ENCODE results near the gene VSTM4.

Gene VSTM4

DNA sequence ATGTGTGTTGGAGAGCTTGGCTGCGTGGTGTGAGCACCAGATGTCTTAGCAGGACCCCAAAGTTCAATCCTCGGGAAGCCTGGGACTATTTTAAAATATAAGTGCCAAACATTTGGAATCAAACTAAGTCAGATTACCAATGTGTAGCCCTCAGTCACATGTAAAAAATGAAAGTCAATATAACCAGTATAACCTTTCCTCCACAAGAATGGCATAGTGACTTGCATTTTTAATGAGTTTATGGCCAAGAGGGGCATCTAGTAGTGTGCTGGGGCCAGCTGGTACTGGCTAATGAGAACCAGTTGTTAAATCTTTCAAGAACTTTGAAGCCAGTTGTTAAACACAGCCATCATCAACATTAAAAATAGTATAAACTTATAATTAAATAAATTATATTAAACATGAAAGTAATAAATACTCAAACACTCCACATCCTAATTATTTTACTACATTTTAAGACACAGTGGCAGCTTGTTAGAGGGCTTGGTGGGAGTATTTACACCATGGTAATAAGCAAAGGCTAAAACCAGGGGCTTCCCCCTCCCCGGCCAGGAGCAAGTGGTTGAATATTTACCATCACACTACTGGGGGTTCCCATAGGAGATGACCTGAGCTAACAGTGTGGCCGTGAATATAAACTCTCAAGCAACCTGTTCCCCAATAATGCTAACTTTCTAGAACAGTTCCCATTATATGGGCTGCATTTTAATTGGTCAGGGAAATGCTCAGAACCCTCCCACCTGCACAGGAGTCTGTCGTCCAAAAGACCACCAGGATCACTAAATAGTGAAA is 26.4 kb upstream of the VSTM4 start:
- DNase-seq (ENCODE audit: low read depth in 2 of 2), result no peak

DNA sequence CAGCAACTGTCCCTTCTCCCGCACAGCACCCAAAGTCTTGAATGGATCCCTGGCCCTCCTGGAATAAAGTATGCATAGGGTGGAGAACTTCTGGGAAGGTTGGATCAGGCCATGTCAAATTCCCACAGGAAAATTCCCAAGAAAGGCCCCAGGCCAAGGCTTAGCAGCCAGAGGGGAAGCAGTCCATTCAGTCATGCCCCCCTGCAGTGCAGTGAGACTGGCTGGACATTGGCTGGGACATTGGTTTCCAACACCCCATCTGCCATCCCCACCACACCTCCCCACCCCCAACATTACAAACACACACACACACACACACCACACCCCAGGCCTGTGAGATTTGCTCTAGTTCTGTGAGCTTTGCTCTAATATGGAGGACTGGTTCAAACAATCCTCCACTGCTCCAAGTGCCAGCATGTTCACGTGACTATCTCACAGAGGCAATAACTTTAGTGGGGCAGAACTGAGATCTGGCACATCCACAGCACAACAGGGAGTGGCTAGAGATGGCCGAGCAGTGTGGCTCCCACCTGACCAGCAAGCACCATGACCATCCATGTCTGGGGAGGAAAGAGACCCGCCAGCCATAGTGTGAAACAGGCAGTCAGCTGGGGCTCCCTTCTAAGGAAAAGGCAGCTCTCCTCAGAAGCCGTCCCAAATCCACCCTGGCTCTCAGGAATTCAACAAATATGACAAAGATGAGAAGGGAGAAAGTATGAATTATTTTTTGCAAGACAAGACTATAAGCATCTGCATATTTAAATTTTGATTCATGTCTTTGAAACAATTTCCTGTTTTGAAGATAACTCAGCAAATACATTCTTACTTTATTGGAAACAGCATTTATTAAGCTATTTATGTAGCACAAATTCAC is 25.2 kb upstream of the VSTM4 start:
- DNase-seq (ENCODE audit: low read depth in 2 of 2), result peak in 1 of 2 experiments; percentile 51

DNA sequence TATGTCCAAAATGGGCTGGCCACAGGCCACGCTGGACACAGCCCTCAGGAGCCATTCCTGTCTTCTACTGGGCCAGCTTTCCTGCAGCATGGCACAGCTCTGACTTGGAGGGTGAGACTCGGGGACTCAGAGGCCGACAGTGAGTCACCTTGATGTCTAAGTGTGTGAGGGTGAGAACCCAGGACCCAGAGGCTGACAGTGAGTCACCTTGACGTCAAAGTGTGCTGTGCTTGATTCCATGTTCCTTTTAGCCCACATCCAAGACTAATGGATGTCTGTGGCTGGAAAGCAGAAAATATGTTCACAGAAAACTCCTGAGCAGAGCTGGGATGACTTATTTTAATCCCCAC is 24.5 kb upstream of the VSTM4 start:
- DNase-seq (ENCODE audit: low read depth in 2 of 2), result peak; percentile 75 to 76

DNA sequence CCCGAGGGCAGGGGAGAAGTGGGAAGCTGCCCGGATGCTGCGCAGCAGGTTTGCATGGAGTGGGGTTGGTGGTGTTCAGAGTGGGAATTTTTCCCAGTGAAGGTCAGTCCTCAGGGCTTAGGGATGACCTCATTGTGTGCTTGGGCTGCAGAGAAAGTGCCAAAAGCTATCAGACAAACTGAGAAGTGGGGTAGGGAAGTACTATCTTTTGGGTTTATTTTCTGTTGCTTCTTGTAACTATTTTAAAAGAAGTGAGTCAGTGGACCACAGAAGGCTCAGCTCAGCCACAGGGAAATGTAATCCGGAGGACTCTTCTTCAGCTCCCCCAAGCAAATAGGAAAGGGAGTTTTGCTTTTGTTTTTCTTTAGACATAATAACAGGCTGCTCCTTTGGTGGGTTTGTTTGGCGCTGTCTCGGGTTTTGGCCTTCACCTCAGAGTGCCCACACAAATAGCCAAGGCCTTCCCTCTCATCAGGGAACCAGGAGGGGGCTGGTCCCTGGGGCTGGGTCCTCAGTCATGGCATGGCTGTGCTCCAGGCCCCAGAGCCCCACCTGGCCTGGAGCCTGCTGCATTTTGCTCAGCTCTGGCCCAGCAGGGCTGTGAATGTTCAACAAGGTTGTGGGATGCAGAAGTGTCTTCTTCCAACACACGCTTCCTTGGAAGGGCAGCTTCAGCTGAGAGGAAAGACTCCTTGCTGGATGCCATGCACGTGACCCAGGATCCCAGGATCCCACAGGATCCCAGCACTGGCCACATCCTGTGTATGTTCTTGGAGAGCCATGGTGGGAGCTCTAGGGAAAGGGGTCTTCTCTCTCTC is 23.9 kb upstream of the VSTM4 start:
- DNase-seq (ENCODE audit: low read depth in 2 of 2), result peak in 1 of 2 experiments; percentile 54

DNA sequence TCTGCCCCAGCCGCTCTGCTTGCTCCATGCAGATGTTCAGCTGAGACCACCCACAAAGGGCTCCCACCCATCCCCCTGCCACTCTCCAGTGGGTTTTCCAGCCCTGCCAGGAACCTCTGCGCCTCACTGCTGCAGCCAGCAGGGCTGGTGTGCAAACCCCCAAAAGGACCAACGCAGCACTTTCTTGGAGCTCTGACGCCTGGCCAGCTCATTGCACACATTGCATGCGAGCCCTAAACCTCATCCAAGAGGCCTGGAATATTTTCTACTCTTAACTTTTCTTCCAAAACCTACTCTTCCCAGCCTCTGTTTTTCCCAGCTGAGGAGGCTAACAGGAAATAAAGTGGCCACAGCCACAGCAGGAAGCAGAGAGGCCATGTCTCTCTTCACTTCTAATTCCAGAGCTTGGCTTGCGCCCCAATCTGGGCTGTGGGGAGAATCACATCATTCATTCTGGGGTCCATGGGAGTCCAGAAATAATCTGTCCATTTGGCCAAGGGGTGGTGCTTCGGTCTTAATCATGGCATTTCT is 23.1 kb upstream of the VSTM4 start:
- DNase-seq (ENCODE audit: low read depth in 2 of 2), result peak; percentile 77 to 79

DNA sequence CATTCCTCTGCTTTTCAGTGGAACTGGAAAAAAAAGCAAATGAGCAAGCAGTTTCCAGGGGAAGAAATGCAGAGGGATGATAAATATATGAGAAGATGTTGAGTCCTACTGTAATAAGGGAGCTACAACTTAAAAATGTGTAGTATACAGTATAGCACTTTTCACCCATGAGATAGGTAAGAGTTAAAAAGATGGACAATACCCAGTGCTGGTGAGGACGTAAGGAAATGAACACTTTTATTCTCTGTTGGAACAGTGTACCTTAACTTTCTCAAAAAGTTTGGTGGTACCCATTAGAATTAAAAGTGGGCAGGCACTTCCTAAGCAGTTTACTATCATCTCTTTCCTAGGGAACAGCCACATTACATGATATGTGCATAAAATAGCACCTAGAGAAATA is 21.2 kb upstream of the VSTM4 start:
- no peak for DNase-seq (ENCODE audit: low read depth in 2 of 2)

DNA sequence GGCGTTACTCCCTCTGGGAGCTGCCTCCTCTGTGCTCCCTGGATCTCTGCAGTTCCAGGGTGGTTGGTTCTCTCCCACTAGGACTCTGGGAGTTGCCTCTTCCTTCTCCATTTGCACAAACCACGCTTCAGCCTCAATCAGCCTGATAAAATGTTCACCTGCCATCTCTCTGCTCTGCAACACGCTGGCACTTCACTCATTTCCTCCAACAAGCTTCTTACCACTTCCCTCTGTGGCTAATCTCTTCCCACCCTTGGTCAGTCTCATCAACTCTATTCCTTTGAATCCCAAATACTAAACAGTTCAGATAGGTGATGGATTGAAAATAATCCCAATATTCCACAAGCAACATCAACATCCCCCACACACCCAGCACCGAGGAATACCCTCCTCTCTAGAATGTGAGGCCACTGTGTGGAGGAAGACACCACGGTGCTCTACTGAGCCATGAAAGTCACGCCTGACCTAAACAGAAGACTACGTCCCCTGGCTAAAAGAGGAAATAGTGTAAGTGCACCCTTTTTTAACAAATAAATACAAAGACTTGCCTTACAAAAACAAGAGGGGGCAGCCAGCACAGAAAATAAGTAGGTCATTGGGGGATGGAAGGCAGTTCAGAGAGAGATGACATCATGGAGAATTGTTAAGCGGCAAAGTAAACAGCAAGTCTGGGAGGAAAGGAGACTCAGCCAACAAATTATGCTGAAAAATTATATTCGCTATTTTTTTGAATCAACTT is 20.4 kb upstream of the VSTM4 start:
- no peak for DNase-seq (ENCODE audit: low read depth in 2 of 2)

DNA sequence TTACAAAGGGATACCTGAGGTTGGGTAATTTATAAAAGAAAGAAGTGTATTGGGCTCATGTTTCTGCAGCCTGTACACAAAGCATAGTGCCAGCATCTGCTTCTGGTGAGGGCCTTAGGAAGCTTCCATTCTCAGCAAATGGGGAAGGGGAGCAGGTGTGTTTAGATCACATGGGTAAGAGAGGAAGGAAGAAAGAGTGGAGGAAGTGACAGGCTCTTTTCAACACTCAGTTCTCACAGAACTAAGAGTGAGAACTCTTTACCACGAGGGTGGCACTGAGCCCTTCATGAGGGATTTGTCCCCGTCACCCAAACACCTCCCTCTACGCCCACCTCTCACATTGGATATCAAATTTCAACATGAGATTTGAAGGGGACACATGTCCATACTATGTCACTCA is 19.0 kb upstream of the VSTM4 start:
- no peak for DNase-seq (ENCODE audit: low read depth in 2 of 2)

DNA sequence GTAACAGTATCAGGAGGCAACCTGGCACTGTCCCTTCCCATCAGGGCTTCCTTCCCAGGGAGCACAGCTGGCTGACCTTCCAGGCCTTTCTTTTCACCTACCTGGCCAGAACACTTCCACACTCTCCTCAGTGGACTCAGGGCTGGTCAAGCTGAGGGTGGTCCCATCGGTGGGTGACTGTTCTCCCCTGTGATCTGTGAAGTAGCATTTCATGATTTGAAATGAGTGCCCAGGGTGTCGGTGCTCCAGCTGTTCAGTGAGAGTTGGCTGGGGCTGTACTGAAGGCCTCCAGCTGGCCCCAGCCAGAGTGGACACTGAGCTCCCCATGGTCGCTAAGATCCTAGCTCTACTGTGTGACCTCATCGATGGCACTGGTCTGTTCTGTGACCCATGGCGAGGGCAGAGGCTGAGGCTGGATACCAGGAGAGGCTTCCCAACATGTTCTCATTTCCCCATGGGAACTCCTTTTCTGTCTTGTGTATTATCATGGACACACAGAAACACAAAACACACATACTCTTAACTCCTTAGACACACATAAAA is 18.5 kb upstream of the VSTM4 start, which contains the start of gene FAM170B:
Gene FAM170B, minus strand, starts transcription at position 316 of the 543 bp plus-strand sequence. Its CDS starts 103 bp downstream, at position 213.
- no peak for DNase-seq (ENCODE audit: low read depth in 2 of 2)

DNA sequence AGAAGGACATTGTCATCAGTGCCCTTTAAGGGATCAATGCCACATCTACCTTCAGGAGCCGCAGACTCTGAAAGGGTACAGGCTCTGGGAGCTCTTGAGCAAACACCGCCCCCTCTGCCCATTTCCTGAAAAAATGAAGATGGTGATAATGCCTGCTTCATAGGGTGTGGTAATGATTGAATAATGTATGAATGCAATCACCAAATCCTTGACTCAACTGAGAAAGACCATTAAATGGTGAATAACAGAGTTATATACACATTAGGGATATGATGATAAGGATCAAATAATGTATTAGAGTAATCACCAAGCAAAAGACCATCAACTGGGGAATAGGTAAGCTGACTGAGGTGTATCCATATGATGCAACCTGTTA is 17.0 kb upstream of the VSTM4 start:
- DNase-seq (ENCODE audit: low read depth in 2 of 2), result no peak

DNA sequence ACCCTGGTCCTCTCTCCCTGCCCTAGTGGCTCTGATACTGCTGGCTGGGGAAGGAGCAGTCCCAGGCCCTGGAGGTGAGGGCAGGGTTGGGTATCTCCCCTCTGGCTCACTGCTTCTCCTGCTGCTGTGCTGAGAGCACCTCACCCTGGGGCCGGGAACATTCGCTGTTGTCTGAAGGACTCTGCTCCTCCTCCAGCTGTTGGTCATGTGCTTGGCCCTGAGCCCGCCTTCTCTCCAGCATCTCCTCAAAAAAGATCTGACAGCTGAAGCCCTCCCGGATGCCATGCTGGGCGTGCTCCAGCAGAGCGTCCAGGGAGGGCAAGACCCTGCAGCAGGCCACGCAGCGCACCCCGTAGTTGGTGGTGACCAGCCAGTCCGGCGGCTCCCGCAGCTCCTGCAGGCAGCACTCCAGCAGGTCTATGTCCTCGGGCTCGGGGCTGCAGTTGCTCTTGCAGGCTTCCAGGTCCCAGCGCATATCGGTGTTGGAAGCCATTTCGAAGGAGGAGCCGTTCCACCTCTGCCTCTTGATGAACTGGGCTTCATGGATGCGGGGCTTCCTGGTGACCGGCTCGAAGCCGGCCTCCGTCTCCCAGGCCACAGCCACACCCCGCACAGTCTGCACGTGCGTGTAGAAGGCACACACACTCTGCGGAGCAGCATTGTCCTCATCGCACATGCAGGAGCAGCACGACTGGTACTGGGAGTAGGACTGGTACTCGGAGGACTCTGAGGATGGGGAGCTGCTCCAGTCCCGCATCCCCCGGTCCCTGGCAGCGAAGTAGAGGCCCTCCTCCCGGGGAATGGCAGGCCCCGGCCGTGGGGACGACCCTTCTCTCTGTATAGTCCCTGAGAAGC is 16.4 kb upstream of the VSTM4 start:
- no peak for DNase-seq (ENCODE audit: low read depth in 2 of 2)

DNA sequence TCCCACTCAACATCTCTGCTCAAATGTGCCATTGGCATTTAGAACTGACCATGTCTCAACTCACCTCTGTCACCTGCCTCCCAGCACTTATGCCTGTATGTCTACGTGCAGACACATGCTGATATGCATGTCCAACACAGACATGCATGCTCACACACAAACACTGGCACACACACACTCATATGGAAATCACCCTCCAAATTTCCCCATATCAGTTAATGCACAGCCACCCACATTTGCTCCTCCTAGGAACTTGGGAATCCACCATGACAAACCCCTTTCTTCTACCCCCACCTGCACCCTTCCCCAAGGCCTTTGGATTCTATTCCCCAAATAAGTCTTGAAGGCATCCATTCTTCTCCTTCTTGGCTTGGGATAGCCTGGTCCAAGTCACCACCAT is 14.1 kb upstream of the VSTM4 start:
- no peak for DNase-seq (ENCODE audit: low read depth in 2 of 2)

DNA sequence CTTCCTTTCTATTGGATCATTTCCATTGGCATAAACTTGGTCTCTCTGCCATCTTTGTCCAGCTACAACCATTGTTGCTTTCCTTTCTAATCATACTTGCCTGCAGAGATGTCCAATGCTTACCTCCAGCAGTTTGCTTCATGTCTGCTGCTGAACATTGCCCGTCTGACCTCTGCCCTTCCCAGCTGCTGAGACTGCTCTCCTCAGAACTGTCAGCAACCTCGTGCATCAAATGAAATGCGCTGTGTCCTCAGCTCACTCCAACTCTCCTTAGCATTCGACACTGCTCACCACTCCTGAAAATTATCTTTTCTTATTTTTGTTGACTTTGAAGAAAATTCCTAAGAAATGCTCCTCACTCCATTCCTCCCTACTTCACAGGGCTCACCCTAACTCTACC is 13.5 kb upstream of the VSTM4 start:
- no peak for DNase-seq (ENCODE audit: low read depth in 2 of 2)

DNA sequence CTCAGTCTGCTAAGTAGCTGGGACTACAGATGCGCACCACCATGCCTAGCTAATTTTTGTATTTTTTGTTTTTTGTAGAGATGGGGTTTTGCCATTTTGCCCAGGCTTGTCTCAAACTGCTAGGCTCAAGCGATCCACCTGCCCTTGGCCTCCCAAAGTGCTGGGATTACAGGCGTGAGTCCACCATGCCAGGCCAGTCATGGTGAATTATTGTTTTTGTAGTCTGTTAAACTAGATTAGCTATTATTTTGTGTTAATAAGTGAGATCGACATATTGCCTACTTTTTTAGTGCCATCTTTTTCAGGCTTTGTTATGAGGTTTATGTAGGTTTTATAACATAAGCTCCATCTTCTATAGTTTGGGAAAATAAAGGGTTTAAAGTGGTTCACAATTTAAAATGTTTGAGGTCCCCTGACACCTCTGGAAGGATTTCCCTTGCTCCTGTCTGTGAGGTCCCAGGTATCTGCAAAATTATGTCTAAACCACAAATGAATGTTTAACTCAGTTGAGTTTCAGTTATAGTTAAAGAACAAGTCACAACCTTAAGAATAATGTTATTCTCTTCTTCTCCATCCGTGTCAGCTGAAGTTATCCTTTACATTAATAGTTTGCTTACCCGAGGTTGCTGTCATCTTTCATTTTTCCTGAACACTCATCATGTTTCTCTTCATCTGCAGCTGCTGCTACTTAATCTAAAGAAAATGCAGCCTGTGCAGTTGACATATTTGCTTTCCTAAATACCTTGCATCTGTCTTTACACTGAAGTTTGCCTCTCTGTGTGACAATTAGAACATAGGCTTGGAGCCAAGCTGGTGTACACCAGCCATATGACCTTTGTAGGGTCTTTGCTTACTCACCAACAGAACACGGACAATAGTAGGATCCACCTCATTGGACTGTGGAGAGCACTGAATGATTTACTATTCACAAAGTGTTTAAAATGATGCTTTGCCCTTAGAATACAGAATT is 8.9 kb upstream of the VSTM4 start:
- DNase-seq (ENCODE audit: low read depth in 2 of 2), result no peak

DNA sequence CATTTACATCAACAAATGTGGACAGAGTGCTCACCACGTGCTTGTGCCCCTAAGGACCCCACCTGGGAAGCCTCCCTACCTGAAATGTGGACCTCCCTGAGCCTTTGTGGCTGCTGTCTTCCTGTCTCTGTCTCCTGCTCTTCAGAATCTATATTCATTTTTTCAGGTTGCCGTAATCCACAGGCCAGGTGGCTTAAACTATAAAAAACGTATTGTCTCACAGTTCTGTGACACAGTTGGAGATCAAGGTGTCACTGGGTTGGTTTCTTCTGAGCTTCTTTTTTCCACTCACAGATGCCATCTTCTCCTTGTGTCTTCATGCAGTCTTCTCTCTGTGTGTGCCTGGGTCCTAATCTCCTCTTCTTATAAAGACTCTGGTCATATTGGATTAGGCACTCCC is 5.6 kb upstream of the VSTM4 start:
- DNase-seq (ENCODE audit: low read depth in 2 of 2), result no peak

DNA sequence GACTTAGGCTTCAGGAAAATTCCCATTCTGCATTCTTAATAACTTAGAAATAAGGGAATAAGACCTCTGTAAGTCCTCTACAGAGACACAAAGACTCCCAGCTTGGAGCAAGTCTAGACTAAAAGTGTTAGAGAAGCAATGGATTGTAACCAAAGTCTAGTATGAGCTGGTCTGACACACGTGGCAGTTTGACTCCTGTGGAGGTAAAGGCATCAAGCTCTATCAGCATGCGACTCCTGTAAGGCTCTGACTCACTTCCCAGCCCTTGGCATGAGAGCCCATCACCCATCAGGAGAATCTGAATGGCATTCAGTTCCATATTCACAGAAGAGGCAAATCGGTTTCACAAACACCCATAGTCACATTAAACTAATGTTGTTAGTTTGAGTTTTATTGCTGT is 4.4 kb upstream of the VSTM4 start:
- DNase-seq (ENCODE audit: low read depth in 2 of 2), result no peak

DNA sequence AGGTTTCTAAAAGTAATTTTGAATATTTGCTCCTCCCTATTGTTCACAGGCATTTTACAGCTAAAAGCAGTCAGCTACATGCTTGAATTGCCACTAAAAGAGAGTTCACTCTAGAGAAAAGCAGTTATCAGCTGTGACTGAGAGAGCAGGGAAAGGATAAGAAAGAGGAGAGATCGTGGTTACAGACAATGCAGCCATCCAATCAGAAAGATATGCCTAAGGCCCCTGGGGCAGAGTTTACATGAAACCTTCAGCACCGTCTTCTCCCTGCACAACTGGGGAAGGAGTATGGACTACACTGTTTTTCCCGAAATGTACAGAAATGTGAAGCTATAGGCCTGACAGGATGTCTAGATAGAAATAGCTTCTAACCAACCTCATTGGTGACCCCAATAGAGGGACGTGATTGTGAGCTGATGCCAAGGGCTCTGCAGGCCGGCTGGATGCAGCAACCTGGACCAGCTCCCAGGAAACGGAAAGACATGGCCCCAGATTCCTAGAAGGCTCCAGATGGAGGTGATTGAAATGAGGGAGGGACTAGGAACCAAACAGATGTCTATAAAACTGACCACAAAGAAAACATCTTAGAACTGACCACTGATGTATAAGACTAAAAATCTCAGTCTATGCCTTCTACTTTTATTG is 3.2 kb upstream of the VSTM4 start:
- DNase-seq (ENCODE audit: low read depth in 2 of 2), result no peak

DNA sequence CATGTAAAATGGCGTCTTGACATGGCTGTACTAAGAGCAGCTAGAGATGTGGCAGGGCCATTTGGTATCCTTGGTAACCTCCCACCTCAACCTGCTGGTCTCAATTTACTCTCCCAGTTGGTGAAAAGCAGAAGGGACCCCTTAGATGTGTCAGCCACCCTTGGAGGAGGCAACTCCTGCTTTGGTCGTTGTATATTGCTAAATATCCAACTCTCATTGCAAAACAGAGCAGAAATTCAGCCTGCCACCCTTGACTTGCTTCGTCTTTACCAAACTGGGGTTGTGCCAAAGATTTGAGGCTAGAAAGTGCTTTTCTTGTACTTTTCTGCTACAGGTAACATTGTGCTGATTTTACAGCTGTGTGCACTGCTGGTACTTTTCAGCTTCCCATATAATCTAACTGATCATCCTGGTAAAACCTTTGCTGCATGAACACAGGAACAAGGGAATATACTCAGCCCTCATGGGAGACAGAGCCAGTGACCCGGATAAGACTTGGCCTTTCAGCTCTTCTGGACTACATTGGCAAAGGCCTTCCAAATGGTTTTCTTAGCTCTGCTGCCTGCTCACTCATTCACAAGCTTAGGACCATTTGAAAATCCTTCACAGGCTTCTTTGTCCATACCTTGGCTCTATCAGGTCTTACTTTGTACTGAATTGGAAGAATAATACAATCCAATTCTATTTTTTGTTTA is 2.2 kb upstream of the VSTM4 start:
- no peak for DNase-seq (ENCODE audit: low read depth in 2 of 2)

All from fibroblast of skin of left biceps (primary cell).